ENCODE measurements around the gene HPCAL1. TPM values are rescaled to one million over a fixed set of nuclear protein-coding genes. Genes with fewer than 3 reads are reported as not detected.

The HPCAL1 gene
- total and polyA plus RNA-seq, 8 donors = 58.1 to 108 (median 72.1) TPM

DNA sequence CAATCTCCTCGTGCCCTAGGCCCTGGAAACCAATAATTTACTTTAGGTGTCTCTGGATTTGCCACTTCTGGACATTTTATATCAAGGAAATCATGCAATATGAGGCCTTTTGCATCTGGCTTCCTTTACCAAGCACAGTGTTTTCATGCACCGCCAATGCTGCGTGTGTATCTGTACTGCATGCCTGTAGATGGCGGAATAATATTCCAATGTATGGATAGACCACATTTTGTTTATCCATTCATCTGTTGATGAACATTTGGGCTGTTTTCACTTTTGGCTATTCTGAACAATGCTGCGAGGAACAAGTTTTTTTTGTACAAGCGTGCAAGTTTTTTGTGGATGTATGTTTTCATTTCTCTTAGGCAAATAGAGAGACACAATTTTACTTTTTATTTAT, 18.9 kb downstream of the HPCAL1 start:
- H3K9me3 ChIP-seq = no peaks in the 10 kb centered on the region
- peaks cover 0 to 10% of the 10 kb centered on the region in 2 donors for H3K36me3 ChIP-seq
- TF ChIP-seq, protein P1, sequence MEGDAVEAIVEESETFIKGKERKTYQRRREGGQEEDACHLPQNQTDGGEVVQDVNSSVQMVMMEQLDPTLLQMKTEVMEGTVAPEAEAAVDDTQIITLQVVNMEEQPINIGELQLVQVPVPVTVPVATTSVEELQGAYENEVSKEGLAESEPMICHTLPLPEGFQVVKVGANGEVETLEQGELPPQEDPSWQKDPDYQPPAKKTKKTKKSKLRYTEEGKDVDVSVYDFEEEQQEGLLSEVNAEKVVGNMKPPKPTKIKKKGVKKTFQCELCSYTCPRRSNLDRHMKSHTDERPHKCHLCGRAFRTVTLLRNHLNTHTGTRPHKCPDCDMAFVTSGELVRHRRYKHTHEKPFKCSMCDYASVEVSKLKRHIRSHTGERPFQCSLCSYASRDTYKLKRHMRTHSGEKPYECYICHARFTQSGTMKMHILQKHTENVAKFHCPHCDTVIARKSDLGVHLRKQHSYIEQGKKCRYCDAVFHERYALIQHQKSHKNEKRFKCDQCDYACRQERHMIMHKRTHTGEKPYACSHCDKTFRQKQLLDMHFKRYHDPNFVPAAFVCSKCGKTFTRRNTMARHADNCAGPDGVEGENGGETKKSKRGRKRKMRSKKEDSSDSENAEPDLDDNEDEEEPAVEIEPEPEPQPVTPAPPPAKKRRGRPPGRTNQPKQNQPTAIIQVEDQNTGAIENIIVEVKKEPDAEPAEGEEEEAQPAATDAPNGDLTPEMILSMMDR (IDR thresholded peaks at IDR 0.05) = no peak
- H3K4me1 ChIP-seq = peaks cover 6 to 27% of the 10 kb centered on the region in 2 donors
- no peaks in the 10 kb centered on the region for H3K27me3 ChIP-seq
- intact Hi-C loops (cut with DNase I) = no loop called here
- H3K27ac ChIP-seq = no peak overlapping the region
- no peak for DNase-seq
- ATAC-seq = no peak
- H3K4me3 ChIP-seq = no peak overlapping the region

DNA sequence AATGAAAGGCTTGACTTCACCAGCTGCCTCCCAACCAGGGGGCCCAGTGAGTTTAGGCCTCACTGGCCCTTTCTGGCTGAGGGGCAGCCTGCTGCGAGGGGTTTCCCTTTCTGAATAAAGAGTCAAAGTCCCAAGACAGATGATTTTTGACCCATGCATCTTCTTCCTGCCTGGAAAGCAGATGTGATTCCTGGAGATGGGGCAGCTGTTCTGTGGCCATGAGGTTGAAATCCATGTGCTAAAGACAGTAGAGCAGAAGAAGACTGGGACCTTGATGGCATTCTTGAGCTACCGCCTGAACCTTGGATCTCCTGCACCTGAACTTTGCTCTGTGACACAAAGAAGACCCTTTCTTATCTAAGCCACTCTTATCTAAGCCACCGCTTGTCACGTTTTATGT, 19.8 kb downstream of the HPCAL1 start:
- intact Hi-C loops (cut with DNase I) = no loop called here
- Histone ChIP-seq H3K4me3 (no peak overlapping the region), H3K27ac (no peak overlapping the region), H3K36me3 (peaks cover 0 to 10% of the 10 kb centered on the region in 2 donors), H3K27me3 (no peaks in the 10 kb centered on the region), H3K9me3 (no peaks in the 10 kb centered on the region), H3K4me1 (peaks cover 8 to 35% of the 10 kb centered on the region in 2 donors)
- ATAC-seq (no peak), DNase-seq (no peak)
- TF ChIP-seq, protein P1 (IDR thresholded peaks at IDR 0.05) = no peak

DNA sequence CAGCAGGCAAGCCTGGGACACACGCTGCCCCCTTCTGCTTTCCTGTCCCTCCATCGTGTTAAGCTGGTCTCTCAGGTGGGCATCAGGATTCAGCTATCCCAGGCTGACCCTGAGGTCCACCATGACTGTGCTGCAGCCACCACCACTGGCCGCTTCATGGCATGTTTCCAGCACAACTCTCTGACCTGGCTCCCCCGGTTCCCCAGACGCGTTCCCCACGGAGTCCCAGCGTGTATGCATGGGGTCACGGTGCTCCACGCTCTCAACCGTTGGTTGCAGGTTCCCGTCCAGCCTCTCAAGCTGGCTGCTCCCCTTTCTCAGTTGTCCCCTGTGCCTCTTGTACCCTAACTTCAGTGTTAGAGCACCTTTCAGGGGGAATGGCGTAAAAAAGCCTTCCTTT, 20.3 kb downstream of the HPCAL1 start:
- TF ChIP-seq, protein P1 (IDR thresholded peaks at IDR 0.05) = no peak
- Histone ChIP-seq H3K4me1 (peaks cover 8 to 35% of the 10 kb centered on the region in 2 donors), H3K27me3 (no peaks in the 10 kb centered on the region), H3K4me3 (no peak overlapping the region), H3K27ac (no peak overlapping the region), H3K9me3 (no peaks in the 10 kb centered on the region), H3K36me3 (peaks cover 0 to 10% of the 10 kb centered on the region in 2 donors)
- DNase-seq = peak in 1 of 4 donors; percentile 53
- intact Hi-C loops (cut with DNase I) = no loop called here
- ATAC-seq = no peak

DNA sequence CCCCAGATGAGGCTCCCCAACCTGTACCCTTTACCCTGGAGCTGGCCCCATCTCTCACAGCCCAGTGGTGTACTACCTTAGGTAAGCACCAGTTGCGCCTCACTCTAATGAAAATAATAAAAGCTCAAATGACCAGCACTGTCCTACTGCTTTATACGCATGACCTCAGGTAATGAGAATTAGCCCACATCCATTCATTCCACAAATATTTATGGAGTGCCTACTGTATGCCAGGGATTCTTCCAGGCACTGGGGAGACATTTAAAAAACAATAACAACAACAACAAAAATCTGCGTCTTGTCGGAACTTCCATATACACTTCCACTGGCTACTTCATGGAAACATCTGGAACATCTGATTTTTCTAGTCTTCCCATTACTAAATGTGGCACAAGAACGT, 20.8 kb downstream of the HPCAL1 start:
- TF ChIP-seq, protein P1 (IDR thresholded peaks at IDR 0.05) = no peak
- no peak for ATAC-seq
- no peaks in the 10 kb centered on the region for H3K27me3 ChIP-seq
- intact Hi-C loops (cut with DNase I) = no loop called here
- H3K4me1 ChIP-seq = peaks cover 8 to 38% of the 10 kb centered on the region in 2 donors
- no peak for DNase-seq
- peaks cover 0 to 10% of the 10 kb centered on the region in 2 donors for H3K36me3 ChIP-seq
- H3K27ac ChIP-seq = no peak overlapping the region
- H3K4me3 ChIP-seq = no peak overlapping the region
- H3K9me3 ChIP-seq = no peaks in the 10 kb centered on the region

DNA sequence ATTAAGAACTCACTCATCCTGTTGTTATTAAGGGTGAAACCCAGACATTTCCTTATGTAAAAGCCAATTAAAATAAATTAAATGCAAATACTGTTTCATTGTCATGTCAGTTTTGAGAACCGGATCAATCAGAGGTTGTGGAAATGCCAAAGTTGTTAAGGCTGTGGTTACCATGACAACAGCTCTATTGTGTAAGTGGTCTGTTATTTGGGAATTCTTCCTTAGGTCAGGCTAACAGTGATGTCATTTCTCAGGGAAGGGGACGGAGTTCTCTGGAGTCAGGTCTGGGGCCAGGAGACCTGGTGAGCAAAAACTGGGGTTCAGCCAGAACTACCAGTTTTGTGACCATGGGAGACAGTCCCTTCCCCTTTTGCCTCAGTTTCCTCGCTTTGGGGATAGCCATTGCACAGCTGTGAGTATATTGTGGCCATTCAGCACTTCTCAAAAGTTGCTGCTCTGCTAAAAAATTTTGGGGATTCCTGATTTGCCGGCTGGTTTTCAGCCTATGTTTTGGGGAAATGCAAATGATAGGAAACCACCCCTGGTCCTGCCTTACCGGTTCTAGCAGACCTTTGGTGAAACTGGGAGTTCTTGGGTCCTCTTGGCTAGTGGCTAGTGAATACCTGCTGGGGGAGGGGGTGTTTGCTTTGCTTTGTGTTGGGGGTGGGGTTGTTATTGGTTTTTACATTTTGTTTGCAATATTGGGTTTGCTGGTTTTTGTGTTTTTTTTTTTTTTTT, 21.6 kb downstream of the HPCAL1 start:
- DNase-seq (no peak), ATAC-seq (no peak)
- Histone ChIP-seq H3K4me1 (peaks cover 8 to 45% of the 10 kb centered on the region in 2 donors), H3K4me3 (no peak overlapping the region), H3K27ac (no peak overlapping the region), H3K36me3 (peaks cover 0 to 10% of the 10 kb centered on the region in 2 donors), H3K27me3 (no peaks in the 10 kb centered on the region), H3K9me3 (no peaks in the 10 kb centered on the region)
- TF ChIP-seq, protein P1 (IDR thresholded peaks at IDR 0.05) = no peak
- intact Hi-C loops (cut with DNase I) = no loop called here

Data from left lung (tissue), 10 donors.